ENCODE results near the gene ZNF644.

ZNF644 gene

DNA sequence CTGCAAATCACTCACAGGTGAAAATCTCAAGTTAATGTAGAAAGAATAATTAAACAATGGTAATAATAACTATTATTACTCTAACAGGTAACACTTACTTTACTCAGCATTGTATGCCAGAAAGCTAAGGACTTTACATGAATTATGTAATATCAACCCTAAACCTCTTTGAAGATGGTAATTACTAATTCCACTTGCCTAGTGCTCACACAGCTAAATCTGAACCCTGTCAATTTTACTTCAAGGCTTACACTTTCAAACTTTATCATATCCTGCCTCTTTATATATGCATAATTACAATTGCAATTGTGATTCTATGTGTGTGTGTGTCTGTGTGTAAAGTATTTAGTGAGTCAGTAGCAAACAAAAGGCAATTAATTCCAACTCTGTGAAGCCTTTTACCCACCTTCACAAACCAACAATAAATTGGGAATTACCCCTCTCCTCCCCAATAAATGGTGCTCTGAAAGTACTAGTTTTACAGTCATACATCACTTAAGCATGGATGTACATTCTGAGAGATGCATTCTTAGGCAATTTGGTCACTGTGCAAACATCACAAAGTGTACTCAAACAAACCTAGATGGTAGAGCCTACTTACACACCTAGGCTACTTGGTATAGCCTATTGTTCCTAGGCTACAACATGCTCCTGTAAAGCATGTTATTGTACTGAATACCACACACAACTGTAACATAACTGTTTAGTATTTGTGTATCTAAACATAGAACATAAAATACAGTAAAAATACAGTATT, 5.9 kb downstream of the ZNF644 start:
- DNase-seq = no peak
- Histone ChIP-seq H3K9me2 (replicated peaks; ENCODE audit: insufficient read depth, low read length) (no peaks in the 10 kb centered on the region), H3K79me2 (ENCODE audit: low read length) (peaks cover 98% of the 10 kb centered on the region), H3K27ac (ENCODE audit: low read length) (no peak overlapping the region), H3K27me3 (replicated peaks; ENCODE audit: insufficient read depth, low read length) (no peaks in the 10 kb centered on the region), H3K4me1 (ENCODE audit: low read length) (peaks cover 24% of the 10 kb centered on the region), H3K9ac (ENCODE audit: low read length) (no peak overlapping the region), H4K20me1 (ENCODE audit: insufficient read depth, low read length) (peaks cover 44% of the 10 kb centered on the region), H3K4me3 (ENCODE audit: low read length) (no peak overlapping the region), H3K4me2 (ENCODE audit: low read depth, low read length) (no peak overlapping the region), H2AFZ (ENCODE audit: low read length) (no peak overlapping the region), H3K9me3 (replicated peaks; ENCODE audit: insufficient read depth, low read length) (no peaks in the 10 kb centered on the region), H3K36me3 (replicated peaks; ENCODE audit: insufficient read depth, low read length) (0 out of 2 replicates have a peak, but pooled peaks cover 6% of the 10 kb centered on the region), H3F3A (ENCODE audit: insufficient read depth, low read length) (0 out of 2 replicates have a peak, but pooled peaks cover 5% of the 10 kb centered on the region)
- TF ChIP-seq EZH2 (optimal IDR thresholded peaks at IDR 0.05; ENCODE audit: low read depth, low read length) (no peak), EZH2phosphoT487 (IDR thresholded peaks at IDR 0.05; ENCODE audit: low read length) (no peak)
- TF ChIP-seq, protein P1, sequence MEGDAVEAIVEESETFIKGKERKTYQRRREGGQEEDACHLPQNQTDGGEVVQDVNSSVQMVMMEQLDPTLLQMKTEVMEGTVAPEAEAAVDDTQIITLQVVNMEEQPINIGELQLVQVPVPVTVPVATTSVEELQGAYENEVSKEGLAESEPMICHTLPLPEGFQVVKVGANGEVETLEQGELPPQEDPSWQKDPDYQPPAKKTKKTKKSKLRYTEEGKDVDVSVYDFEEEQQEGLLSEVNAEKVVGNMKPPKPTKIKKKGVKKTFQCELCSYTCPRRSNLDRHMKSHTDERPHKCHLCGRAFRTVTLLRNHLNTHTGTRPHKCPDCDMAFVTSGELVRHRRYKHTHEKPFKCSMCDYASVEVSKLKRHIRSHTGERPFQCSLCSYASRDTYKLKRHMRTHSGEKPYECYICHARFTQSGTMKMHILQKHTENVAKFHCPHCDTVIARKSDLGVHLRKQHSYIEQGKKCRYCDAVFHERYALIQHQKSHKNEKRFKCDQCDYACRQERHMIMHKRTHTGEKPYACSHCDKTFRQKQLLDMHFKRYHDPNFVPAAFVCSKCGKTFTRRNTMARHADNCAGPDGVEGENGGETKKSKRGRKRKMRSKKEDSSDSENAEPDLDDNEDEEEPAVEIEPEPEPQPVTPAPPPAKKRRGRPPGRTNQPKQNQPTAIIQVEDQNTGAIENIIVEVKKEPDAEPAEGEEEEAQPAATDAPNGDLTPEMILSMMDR (IDR thresholded peaks at IDR 0.05; ENCODE audit: low read length) = no peak

DNA sequence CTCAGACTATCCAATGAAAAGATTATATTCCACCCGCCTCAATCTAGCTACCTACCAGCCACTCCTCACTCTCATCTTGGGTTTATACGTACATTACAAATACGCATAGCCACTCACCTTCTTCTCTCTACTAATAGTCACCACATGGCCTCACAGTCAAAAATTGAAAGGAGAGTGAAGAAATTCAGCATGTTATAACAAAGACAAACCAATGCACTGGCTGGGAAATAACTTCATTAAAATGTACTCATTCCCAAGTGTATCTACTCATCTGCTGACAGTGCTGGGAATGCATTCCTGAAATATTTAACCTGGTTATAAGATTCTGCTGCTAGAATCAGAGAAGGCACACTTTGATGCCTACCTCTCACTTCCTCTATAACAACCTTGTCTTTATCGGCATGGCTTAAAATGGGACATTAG, 6.5 kb downstream of the ZNF644 start:
- Histone ChIP-seq H3K27me3 (replicated peaks; ENCODE audit: insufficient read depth, low read length) (no peaks in the 10 kb centered on the region), H2AFZ (ENCODE audit: low read length) (no peak overlapping the region), H3K4me3 (ENCODE audit: low read length) (no peak overlapping the region), H3F3A (ENCODE audit: insufficient read depth, low read length) (no peaks in the 10 kb centered on the region), H3K27ac (ENCODE audit: low read length) (no peak overlapping the region), H3K79me2 (ENCODE audit: low read length) (peaks cover 98% of the 10 kb centered on the region), H3K36me3 (replicated peaks; ENCODE audit: insufficient read depth, low read length) (0 out of 2 replicates have a peak, but pooled peaks cover 6% of the 10 kb centered on the region), H3K4me1 (ENCODE audit: low read length) (peaks cover 19% of the 10 kb centered on the region), H3K9ac (ENCODE audit: low read length) (no peak overlapping the region), H3K9me2 (replicated peaks; ENCODE audit: insufficient read depth, low read length) (no peaks in the 10 kb centered on the region), H4K20me1 (ENCODE audit: insufficient read depth, low read length) (peaks cover 38% of the 10 kb centered on the region), H3K9me3 (replicated peaks; ENCODE audit: insufficient read depth, low read length) (no peaks in the 10 kb centered on the region), H3K4me2 (ENCODE audit: low read depth, low read length) (no peak overlapping the region)
- TF ChIP-seq EZH2 (optimal IDR thresholded peaks at IDR 0.05; ENCODE audit: low read depth, low read length) = no peak
- no peak for TF ChIP-seq EZH2phosphoT487 (IDR thresholded peaks at IDR 0.05; ENCODE audit: low read length)
- TF ChIP-seq, protein P1 (IDR thresholded peaks at IDR 0.05; ENCODE audit: low read length) = no peak
- no peak for DNase-seq

DNA sequence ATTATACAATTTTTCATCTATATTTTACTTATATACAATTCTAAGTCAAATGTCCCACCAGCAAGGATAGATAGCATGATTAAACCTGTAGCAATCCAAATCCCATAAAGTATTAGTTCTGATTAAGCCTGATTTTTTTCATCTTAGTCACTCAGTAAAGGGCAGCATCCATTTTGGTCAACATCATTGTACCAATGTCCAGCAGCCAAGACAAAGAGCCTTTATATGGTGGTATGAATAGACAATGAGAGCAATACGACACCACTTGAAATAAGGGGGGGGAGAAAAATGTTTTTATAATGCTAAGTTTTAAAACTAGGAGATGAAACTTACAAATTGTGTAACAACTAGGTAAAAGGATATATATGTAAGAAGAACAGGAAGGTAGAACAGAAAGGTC, 7.4 kb downstream of the ZNF644 start:
- no peak for DNase-seq
- peaks cover 11% of the 10 kb centered on the region for H3K4me1 ChIP-seq (ENCODE audit: low read length)

More for the DNA sequence above, 7.4 kb downstream of the ZNF644 start:
- H3K79me2 ChIP-seq (ENCODE audit: low read length) = peaks cover 98% of the 10 kb centered on the region
- peaks cover 34% of the 10 kb centered on the region for H4K20me1 ChIP-seq (ENCODE audit: insufficient read depth, low read length)
- H3K9ac ChIP-seq (ENCODE audit: low read length) = no peak overlapping the region
- TF ChIP-seq, protein P1 (IDR thresholded peaks at IDR 0.05; ENCODE audit: low read length) = no peak
- no peak for TF ChIP-seq EZH2 (optimal IDR thresholded peaks at IDR 0.05; ENCODE audit: low read depth, low read length)
- no peak for TF ChIP-seq EZH2phosphoT487 (IDR thresholded peaks at IDR 0.05; ENCODE audit: low read length)
- H2AFZ ChIP-seq (ENCODE audit: low read length) = no peak overlapping the region
- H3K9me2 ChIP-seq (replicated peaks; ENCODE audit: insufficient read depth, low read length) = no peaks in the 10 kb centered on the region
- H3K4me3 ChIP-seq (ENCODE audit: low read length) = no peak overlapping the region
- H3K27me3 ChIP-seq (replicated peaks; ENCODE audit: insufficient read depth, low read length) = no peaks in the 10 kb centered on the region
- no peak overlapping the region for H3K4me2 ChIP-seq (ENCODE audit: low read depth, low read length)
- H3K9me3 ChIP-seq (replicated peaks; ENCODE audit: insufficient read depth, low read length) = no peaks in the 10 kb centered on the region
- 0 out of 2 replicates have a peak, but pooled peaks cover 6% of the 10 kb centered on the region for H3K36me3 ChIP-seq (replicated peaks; ENCODE audit: insufficient read depth, low read length)
- H3F3A ChIP-seq (ENCODE audit: insufficient read depth, low read length) = no peaks in the 10 kb centered on the region
- H3K27ac ChIP-seq (ENCODE audit: low read length) = no peak overlapping the region
